Measurements from ENCODE around the gene GNPTG. TPM values are rescaled to one million over a fixed set of nuclear protein-coding genes. Genes with fewer than 3 reads are reported as not detected.

GNPTG gene
- total and polyA plus RNA-seq, 2 donors from 2014 or later: 88.7 to 138 TPM

- H3K9ac ChIP-seq (ENCODE audit: low read length in 3 of 3): no peak overlapping the region
- H3K9me3 ChIP-seq (ENCODE audit: control insufficient read depth in 2 of 3, insufficient read depth in 1 of 3, low read length in 3 of 3): no peaks in the 10 kb centered on the region
- intact Hi-C loops (cut with DNase I): no loop called here
- peaks cover 0 to 6% (median 2%) of the 10 kb centered on the region in 3 donors for H3K4me1 ChIP-seq (ENCODE audit: control insufficient read depth in 2 of 3, insufficient read depth in 2 of 3, low read depth in 1 of 3, low read length in 3 of 3)
- no peak for FAIRE-seq
- H3K36me3 ChIP-seq (ENCODE audit: control insufficient read depth in 2 of 3, insufficient read depth in 3 of 3, low read length in 3 of 3): peaks cover 0 to 3% (median 0%) of the 10 kb centered on the region in 3 donors
- no peak for DNase-seq
- H3K27ac ChIP-seq (ENCODE audit: low read depth in 2 of 2, low read length in 2 of 2): no peak overlapping the region
- TF ChIP-seq CTCF (IDR thresholded peaks at IDR 0.05; ENCODE audit: borderline replicate concordance, extremely low read depth, insufficient read depth): no peak
- H3K27me3 ChIP-seq (ENCODE audit: control insufficient read depth, insufficient read depth, low read length): peaks cover 9% of the 10 kb centered on the region
- no peak overlapping the region for H3K4me3 ChIP-seq (ENCODE audit: low read length in 3 of 3)
Observed at GRCh38 chr16:1337486-1337885, 14.2 kb upstream of the GNPTG start.

- no peak overlapping the region for H3K4me3 ChIP-seq (ENCODE audit: low read length in 3 of 3)
- DNase-seq: peak in 2 of 5 donors; percentile 51 to 75
- H3K36me3 ChIP-seq (ENCODE audit: control insufficient read depth in 2 of 3, insufficient read depth in 3 of 3, low read length in 3 of 3): peaks cover 0 to 3% (median 0%) of the 10 kb centered on the region in 3 donors
- H3K9ac ChIP-seq (ENCODE audit: low read length in 3 of 3): no peak overlapping the region
- H3K27me3 ChIP-seq (ENCODE audit: control insufficient read depth, insufficient read depth, low read length): peaks cover 9% of the 10 kb centered on the region
- TF ChIP-seq CTCF (IDR thresholded peaks at IDR 0.05; ENCODE audit: borderline replicate concordance, extremely low read depth, insufficient read depth): peak; percentile 27
- H3K4me1 ChIP-seq (ENCODE audit: control insufficient read depth in 2 of 3, insufficient read depth in 2 of 3, low read depth in 1 of 3, low read length in 3 of 3): peaks cover 0 to 10% (median 0%) of the 10 kb centered on the region in 3 donors
- H3K27ac ChIP-seq (ENCODE audit: low read depth in 2 of 2, low read length in 2 of 2): no peak overlapping the region
- no peaks in the 10 kb centered on the region for H3K9me3 ChIP-seq (ENCODE audit: control insufficient read depth in 2 of 3, insufficient read depth in 1 of 3, low read length in 3 of 3)
- FAIRE-seq: no peak
- intact Hi-C loops (cut with DNase I): no loop called here
Observed at GRCh38 chr16:1338119-1338730, 13.5 kb upstream of the GNPTG start.

DNA sequence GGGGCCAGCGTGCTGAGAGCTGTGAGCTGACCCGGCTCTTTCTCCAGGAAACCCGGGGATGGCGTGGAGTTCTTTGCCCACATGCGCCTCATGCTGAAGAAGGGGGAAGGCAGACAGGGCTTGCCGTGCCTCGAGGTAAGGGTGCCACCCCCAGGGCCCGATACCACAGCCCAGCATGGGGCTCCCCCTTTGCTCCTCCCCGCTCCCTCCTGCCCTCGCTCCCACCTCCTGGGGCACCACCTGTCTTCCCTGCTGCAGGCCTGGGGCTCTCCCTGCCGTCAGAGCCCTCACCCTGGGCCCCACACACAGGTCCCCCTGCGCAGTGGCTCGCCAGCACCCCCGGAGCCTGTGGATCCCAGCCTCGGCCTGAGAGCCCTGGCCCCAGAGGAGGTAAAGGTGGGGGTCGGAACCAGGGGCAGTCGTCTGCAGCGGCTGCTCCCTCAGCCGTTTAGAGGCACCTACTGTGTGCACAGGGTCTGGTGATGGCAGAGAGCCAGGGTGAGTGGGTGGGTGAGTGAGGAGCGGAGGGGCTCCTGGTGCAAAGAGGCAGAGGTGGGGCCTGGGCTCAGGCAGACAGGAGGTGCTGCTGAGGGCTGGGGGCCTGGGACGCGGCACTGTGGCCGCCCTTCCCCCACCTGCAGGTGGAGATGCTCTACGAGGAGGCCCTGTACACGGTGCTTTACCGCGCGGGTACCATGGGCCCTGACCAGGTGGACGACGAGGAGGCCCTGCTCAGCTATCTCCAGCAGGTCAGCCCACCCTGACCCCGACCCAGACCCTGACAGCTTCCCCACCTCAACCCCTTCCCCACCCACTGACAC is 12.7 kb upstream of the GNPTG start:
- intact Hi-C loops (cut with DNase I): no loop called here
- peaks cover 0 to 14% (median 0%) of the 10 kb centered on the region in 3 donors for H3K4me1 ChIP-seq (ENCODE audit: control insufficient read depth in 2 of 3, insufficient read depth in 2 of 3, low read depth in 1 of 3, low read length in 3 of 3)
- no peak overlapping the region for H3K4me3 ChIP-seq (ENCODE audit: low read length in 3 of 3)
- peaks cover 9% of the 10 kb centered on the region for H3K27me3 ChIP-seq (ENCODE audit: control insufficient read depth, insufficient read depth, low read length)
- no peaks in the 10 kb centered on the region for H3K9me3 ChIP-seq (ENCODE audit: control insufficient read depth in 2 of 3, insufficient read depth in 1 of 3, low read length in 3 of 3)
- H3K36me3 ChIP-seq (ENCODE audit: control insufficient read depth in 2 of 3, insufficient read depth in 3 of 3, low read length in 3 of 3): peaks cover 0 to 3% (median 0%) of the 10 kb centered on the region in 3 donors
- no peak for TF ChIP-seq CTCF (IDR thresholded peaks at IDR 0.05; ENCODE audit: borderline replicate concordance, extremely low read depth, insufficient read depth)
- H3K27ac ChIP-seq (ENCODE audit: low read depth in 2 of 2, low read length in 2 of 2): no peak overlapping the region
- H3K9ac ChIP-seq (ENCODE audit: low read length in 3 of 3): no peak overlapping the region
- FAIRE-seq (no peak), DNase-seq (peak in 1 of 5 donors; percentile 43)
